T-helper 1 cell treated with Interleukin-12 subunit alpha and Interleukin-12 subunit beta and Interleukin-4 antibody, amounts not matched to agents 30 ng/mL and 1 ng/mL, for 36 hours (primary cell): ENCODE measurements around the gene MALRD1. TPM values are rescaled to one million over a fixed set of nuclear protein-coding genes. Genes with fewer than 3 reads are reported as not detected.

Source experiments
- intact Hi-C: fragments of 100-400 bp; cut with micrococcal nuclease; formaldehyde crosslinking; loops from one replicate; pipeline ENCODE4 v1.15.1; 2024
- total RNA-seq: library from RNA; stranded (reverse); gene quantifications from 2 replicates; pipeline ENCODE4 v1.2.3, GENCODE V29; 2022

The MALRD1 gene
- total RNA-seq, 1 donor from 2014 or later, result not detected

DNA sequence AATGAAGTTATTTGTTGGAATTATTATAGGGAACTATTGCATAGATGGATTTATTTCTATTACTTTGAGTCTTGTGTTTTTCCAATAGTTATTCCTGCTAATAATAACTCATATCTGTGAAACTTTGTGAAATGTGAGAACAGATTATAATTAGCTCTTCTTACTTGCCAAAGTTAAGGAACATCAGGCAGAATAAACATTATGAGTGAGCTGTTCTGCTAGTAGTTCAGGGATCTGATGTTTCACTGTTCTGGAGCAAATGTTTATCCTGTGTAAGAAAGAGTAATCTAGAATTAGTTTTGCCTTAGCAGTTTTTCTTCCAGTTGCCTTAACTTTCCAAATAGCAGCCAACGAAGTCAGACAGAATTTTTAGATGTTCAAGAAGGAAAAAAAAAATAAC lies 522.4 kb downstream of the MALRD1 start:
- intact Hi-C loops, result no loop called here

DNA sequence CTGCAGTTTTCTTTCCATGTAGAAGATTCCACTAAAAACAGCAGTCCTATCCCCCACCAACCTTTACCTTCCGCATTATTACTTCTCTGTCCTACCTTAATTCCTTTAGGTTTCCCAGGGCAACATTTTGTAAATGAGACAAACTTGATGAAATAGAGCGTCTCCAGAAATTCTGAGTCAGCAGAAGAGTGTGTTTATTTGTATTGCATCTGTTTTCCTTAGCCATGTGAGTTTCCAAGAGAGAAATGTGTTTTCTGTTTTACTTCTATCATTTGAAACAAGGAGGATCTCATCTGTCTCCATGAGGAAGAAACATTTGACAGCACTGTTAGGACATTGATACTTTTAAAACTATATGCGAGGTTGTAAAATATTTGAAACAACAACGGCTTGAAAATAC lies 523.5 kb downstream of the MALRD1 start:
- intact Hi-C loops, result no loop called here

DNA sequence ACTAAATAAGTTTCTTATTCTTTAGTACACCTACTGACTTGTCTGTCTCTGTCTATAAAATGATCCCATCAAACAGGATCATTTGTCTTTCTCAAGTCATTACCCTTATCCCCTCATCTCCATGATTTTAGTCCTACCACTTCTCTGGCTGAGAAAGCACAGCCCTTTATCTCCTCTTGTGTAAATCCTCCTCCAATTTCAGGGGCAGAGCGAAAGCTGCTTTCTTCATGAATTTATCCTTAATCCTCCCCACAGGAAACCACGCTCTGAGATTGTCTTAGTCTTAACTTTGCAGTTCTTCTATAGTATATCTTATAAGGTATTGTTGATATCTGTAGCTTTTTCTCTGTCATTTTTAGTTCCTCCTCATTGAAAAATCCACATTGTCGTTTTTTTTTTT lies 528.0 kb downstream of the MALRD1 start:
- intact Hi-C loops, result no loop called here

DNA sequence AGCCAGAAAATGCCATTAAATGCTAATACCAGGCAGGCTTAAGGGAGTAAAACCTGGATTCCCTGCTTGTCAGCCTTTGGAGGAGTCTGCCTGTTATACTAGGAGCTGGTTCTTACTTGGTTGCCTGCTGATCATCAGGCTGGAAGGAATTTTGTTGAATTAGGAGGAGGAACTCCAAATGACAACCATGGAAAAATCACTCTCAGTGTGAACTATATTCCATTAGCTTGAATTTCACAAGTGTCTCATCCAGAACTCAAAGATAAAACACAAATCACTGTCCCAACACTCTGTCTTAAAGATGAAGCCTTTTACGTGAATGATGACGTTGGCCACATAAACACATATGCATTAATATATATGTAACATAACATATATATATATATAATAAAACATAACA lies 528.8 kb downstream of the MALRD1 start:
- intact Hi-C loops, result no loop called here

GRCh38 chr10:19577807-19578206 lies 529.2 kb downstream of the MALRD1 start:
- intact Hi-C loops, result no loop called here

- intact Hi-C loops, result no loop called here
Measured at GRCh38 chr10:19578571-19578970, 530.0 kb downstream of the MALRD1 start.

GRCh38 chr10:19579761-19580545 lies 531.4 kb downstream of the MALRD1 start:
- intact Hi-C loops, result no loop called here

GRCh38 chr10:19580691-19581090 lies 532.1 kb downstream of the MALRD1 start:
- intact Hi-C loops, result no loop called here

DNA sequence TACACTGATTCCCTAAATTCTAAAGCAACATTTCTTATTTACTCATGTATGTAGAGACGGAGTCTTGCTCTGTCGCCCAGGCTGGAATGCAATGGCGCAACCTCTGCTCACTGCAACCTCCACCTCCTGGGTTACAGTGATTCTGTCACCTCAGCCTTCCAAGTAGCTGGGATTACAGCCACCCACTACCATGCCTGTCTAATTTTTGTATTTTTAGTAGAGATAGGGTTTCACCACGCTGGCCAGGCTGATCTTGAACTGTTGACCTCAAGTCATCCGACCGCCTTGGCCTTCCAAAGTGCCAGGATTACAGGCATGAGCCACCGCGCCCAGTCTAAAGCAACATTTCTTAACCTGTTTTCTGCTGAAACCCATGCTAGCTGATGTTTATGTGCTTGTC lies 540.0 kb downstream of the MALRD1 start:
- intact Hi-C loops, result no loop called here

GRCh38 chr10:19592276-19592675 lies 543.7 kb downstream of the MALRD1 start:
- intact Hi-C loops, result no loop called here

GRCh38 chr10:19595212-19595845 lies 546.7 kb downstream of the MALRD1 start:
- intact Hi-C loops, result no loop called here

DNA sequence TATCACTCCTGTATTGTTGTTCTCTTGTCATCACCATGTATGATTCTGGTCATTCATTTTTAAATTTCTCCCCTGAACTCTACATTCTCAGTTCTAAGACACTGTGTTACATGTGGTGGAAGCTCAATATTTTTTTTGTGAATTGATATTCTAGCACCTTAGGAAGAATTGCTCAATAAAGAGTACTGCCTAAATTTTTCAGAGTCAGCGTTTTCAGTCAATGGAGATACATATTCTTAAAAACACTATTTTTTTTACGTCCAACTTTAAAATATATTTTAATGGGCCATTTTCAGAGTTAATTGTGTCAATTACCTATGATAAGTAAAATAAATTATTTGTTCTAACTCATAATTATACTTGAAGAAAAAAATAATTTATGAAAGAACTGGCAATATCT lies 557.2 kb downstream of the MALRD1 start:
- intact Hi-C loops, result no loop called here

DNA sequence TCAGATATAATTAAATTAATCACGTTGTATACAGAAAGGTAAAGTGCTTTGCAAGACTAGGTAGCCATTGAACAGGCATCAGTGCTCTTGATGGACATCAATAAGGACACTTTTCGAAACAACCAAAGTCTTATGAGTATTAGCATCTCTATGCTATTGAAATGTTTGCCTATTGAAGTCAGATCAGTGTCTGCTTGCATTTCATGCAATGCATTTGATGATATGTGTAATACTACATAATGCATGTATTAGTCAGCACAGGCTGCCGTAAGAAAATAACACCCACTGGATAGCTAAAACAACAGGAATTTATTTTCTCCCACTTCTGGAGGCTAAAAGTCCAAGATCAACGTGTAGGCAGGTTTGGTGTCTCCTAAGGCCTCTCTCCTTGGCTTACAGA lies 558.4 kb downstream of the MALRD1 start:
- intact Hi-C loops, result no loop called here

DNA sequence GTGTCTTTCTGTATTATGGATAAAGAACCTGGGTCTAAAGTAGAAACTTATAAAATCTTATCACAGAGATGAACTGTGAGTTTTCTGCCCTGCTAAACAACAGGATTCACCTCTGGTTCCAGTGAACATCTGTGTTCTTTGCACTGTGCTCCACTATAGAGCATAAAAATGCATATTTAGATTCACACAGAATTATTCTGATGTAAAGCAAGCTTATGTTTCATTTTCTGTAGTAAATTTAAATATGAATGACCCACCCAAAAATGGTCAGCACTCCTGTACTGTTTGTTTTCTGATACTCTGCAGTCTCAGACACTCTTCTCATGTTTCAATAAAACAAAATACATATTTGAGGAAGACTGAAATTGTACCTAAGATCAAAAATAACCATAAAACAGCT lies 563.2 kb downstream of the MALRD1 start:
- intact Hi-C loops, result no loop called here

DNA sequence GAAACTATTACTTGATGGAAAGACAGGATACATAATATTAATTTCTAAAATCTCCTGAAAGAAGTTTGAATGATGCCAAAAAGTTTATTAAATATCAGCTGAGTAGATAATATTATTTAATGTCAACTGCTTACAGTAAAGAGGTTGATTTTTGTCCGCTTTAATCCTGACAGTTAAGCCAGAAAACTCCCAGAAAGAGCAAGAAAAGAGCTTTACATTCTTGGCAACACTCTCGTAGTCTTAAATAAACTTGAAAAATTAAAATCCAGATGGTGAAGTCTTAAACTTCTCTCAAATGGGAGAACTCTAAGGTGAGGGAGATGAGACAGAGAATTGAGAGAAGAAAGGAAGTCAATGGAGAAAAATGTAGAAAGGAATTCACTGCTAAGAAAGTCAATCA lies 568.4 kb downstream of the MALRD1 start:
- intact Hi-C loops, result no loop called here

- intact Hi-C loops, result no loop called here
Measured at GRCh38 chr10:19620811-19621210, 572.2 kb downstream of the MALRD1 start.

- intact Hi-C loops, result no loop called here
Measured at GRCh38 chr10:19623321-19623720, 574.7 kb downstream of the MALRD1 start.

- intact Hi-C loops, result no loop called here
Measured at GRCh38 chr10:19626156-19626555, 577.6 kb downstream of the MALRD1 start.

GRCh38 chr10:19628767-19629560 lies 580.4 kb downstream of the MALRD1 start:
- intact Hi-C loops, result no loop called here

DNA sequence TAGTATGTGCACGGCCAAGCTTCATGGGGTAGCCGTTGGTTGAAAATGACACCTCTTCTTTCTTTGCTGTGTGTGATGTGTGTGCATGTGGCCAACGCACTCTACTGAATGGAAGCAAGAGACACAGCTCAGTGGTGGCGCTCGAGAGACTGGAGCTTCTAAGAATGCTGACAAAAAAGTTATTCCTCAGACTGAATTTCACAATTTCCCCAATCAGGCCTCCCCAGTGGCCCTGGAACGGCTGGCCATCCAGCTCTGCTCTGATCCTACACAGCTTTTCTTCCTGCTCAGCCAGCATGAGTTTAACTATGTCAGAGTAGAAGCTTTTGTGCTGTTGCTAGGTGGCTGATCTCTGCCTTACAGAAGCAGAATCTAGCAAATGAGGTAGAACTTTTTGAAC lies 581.0 kb downstream of the MALRD1 start:
- intact Hi-C loops, result no loop called here

- intact Hi-C loops, result no loop called here
Measured at GRCh38 chr10:19634163-19634562, 585.6 kb downstream of the MALRD1 start.

GRCh38 chr10:19638182-19638895 lies 589.7 kb downstream of the MALRD1 start:
- intact Hi-C loops, result no loop called here
